Measurements from ENCODE around the gene NAA25. TPM values are rescaled to one million over a fixed set of nuclear protein-coding genes. Genes with fewer than 3 reads are reported as not detected.
"Not testable (repeated sequence)": the region's sequence is repeated elsewhere in the genome, so short reads cannot be mapped to it uniquely, and the experiment has no call there.

NAA25 gene
- total and polyA plus RNA-seq, 2 donors (not counting 3 experiments of a cell fraction or from before 2014, with no cell fraction given) = 5.3 to 25.5 TPM

DNA sequence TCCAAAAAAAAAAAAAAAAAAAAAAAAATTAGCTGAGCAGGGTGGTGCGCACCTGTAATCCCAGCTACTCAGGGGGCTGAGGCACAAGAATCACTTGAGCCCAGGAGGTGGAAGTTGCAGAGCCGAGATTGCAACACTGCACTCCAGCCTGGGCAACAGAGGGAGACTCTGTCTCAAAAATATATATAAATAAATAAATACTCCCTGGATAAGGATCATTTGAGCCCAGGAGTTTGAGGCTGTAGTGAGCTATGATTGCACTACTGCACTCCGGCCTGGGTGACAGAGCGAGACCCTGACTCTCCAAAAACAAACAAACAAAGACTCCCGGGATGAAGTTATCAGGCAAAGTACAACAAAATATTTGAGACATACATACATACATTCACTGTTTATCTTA, 3.3 kb upstream of the NAA25 start:
- no peak for FAIRE-seq
- no peaks in the 10 kb centered on the region for H3K27me3 ChIP-seq (ENCODE audit: control insufficient read depth in 2 of 2, insufficient read depth in 2 of 2, low read length in 2 of 2)
- no peak overlapping the region for H3K4me2 ChIP-seq (ENCODE audit: insufficient read depth, low read length)
- H3K9me3 ChIP-seq (replicated peaks; ENCODE audit: control insufficient read depth, insufficient read depth, low read length) = no peaks in the 10 kb centered on the region
- H3K4me3 ChIP-seq (replicated peaks in 1 of 3; ENCODE audit: insufficient read depth in 1 of 3, low read depth in 1 of 3, low read length in 3 of 3) = no peak overlapping the region
- no peak overlapping the region for H2AFZ ChIP-seq (ENCODE audit: low read depth, low read length)
- dilution Hi-C loops (cut with MboI; ENCODE audit: extremely low pct_ligation_motif_present, low sequenced_read_pairs) (no loop called here), intact Hi-C loops (cut with micrococcal nuclease) (no loop called here)
- peaks cover 19% of the 10 kb centered on the region for H3K79me2 ChIP-seq (ENCODE audit: control insufficient read depth, insufficient read depth, low read length)
- peaks cover 11% of the 10 kb centered on the region for H3K4me1 ChIP-seq (ENCODE audit: control insufficient read depth, extremely low read depth, insufficient read depth, low read length)
- ChIA-PET POLR2A (interaction anchor here (0.7 kb wide), 2 partner anchors 82 to 158 kb away, joined by 8 to 11 read pairs; no protein-coding TSS in a partner anchor), CTCF (interaction anchor here (1.5 kb wide), 1 partner anchor 21 kb away, joined by 4 read pairs; no protein-coding TSS in a partner anchor)
- H3K27ac ChIP-seq (ENCODE audit: insufficient read depth, low read depth, low read length) = no peak overlapping the region
- no peaks in the 10 kb centered on the region for H3K9me1 ChIP-seq (replicated peaks; ENCODE audit: control insufficient read depth, extremely low read depth, insufficient read depth, low read length)
- no TSS peak for BruUV-seq (replicated peaks)
- TF ChIP-seq MYC (IDR thresholded peaks at IDR 0.05; ENCODE audit: low read depth, low read length) (no peak), MAX (IDR thresholded peaks at IDR 0.05; ENCODE audit: insufficient read depth, insufficient read length) (no peak), GATA2 (IDR thresholded peaks at IDR 0.05; ENCODE audit: insufficient read depth, insufficient read length, low read depth, low read length) (no peak), FOS (IDR thresholded peaks at IDR 0.05; ENCODE audit: borderline replicate concordance, insufficient read depth, low read length) (no peak), EZH2 (IDR thresholded peaks at IDR 0.05; ENCODE audit: borderline replicate concordance, low read depth, low read length, severe bottlenecking) (no peak), POLR2A (IDR thresholded peaks at IDR 0.05; ENCODE audit: low read depth, low read length) (no peak), POLR2AphosphoS5 (IDR thresholded peaks at IDR 0.05; ENCODE audit: insufficient read depth, low read depth, low read length) (no peak), JUN (IDR thresholded peaks at IDR 0.05; ENCODE audit: borderline replicate concordance, insufficient read depth, insufficient read length, low read depth) (no peak), CTCF (IDR thresholded peaks at IDR 0.05; ENCODE audit: extremely low read depth in 1 of 2, insufficient read depth in 1 of 2, low read depth in 1 of 2, low read length in 2 of 2) (no peak)
- no peak overlapping the region for H3K9ac ChIP-seq (replicated peaks; ENCODE audit: extremely low read depth, insufficient read depth, low read length)
- no peak for DNase-seq (ENCODE audit: low read depth, low spot score)
- no peaks in the 10 kb centered on the region for H3K36me3 ChIP-seq (ENCODE audit: control insufficient read depth in 2 of 2, extremely low read depth in 1 of 2, insufficient read depth in 2 of 2, low read length in 2 of 2)
- H4K20me1 ChIP-seq (replicated peaks; ENCODE audit: control insufficient read depth, extremely low read depth, insufficient read depth, low read length) = no peaks in the 10 kb centered on the region

GRCh38 chr12:112110787-112111662, 2.4 kb upstream of the NAA25 start:
- H3K36me3 ChIP-seq (ENCODE audit: control insufficient read depth in 2 of 2, extremely low read depth in 1 of 2, insufficient read depth in 2 of 2, low read length in 2 of 2); FAIRE-seq; H4K20me1 ChIP-seq (replicated peaks; ENCODE audit: control insufficient read depth, extremely low read depth, insufficient read depth, low read length); H2AFZ ChIP-seq (ENCODE audit: low read depth, low read length); DNase-seq (ENCODE audit: low read depth, low spot score); H3K9ac ChIP-seq (replicated peaks; ENCODE audit: extremely low read depth, insufficient read depth, low read length); H3K27me3 ChIP-seq (ENCODE audit: control insufficient read depth in 2 of 2, insufficient read depth in 2 of 2, low read length in 2 of 2); H3K27ac ChIP-seq (ENCODE audit: insufficient read depth, low read depth, low read length); H3K9me3 ChIP-seq (replicated peaks; ENCODE audit: control insufficient read depth, insufficient read depth, low read length); dilution Hi-C loops (cut with MboI; ENCODE audit: extremely low pct_ligation_motif_present, low sequenced_read_pairs); CTCF ChIA-PET; H3K4me2 ChIP-seq (ENCODE audit: insufficient read depth, low read length); H3K4me3 ChIP-seq (replicated peaks in 1 of 3; ENCODE audit: insufficient read depth in 1 of 3, low read depth in 1 of 3, low read length in 3 of 3); intact Hi-C loops (cut with micrococcal nuclease); H3K9me1 ChIP-seq (replicated peaks; ENCODE audit: control insufficient read depth, extremely low read depth, insufficient read depth, low read length); BruUV-seq (replicated peaks): not testable (repeated sequence)
- POLR2A ChIA-PET = interaction anchor here (0.7 kb wide), 1 partner anchor 81 kb away, joined by 11 read pairs; no protein-coding TSS in a partner anchor
- H3K4me1 ChIP-seq (ENCODE audit: control insufficient read depth, extremely low read depth, insufficient read depth, low read length) = peaks cover 10% of the 10 kb centered on the region
- peaks cover 28% of the 10 kb centered on the region for H3K79me2 ChIP-seq (ENCODE audit: control insufficient read depth, insufficient read depth, low read length)

Data from endothelial cell of umbilical vein (primary cell).